Activated T-helper 1 cell treated with anti-CD3 and anti-CD28 coated beads, Interleukin-2, amount 50 U/mL, for 16 hours (primary cell): ENCODE measurements around the gene MCCC2.
A peak's percentile ranks its signal among the peaks of the same experiment; 100 is the strongest.
"Not testable (repeated sequence)": the region's sequence is repeated elsewhere in the genome, so short reads cannot be mapped to it uniquely, and the experiment has no call there.

ENCODE experiments used
- DNase-seq, 2 donors: peaks; one replicate each; pipeline ENCODE4 v3.0.0-alpha.2; 2020; ENCODE audit warnings: low read depth in 1 of 2, low spot score in 1 of 2

The MCCC2 gene

GRCh38 chr5:71586941-71587765, at the start of gene MCCC2:
Gene MCCC2 (plus strand): TSS chr5:71587340. CDS start chr5:71587426, 86 bp downstream.
- DNase-seq = peak; percentile 89 to 90

GRCh38 chr5:71537687-71538086, 49.5 kb upstream of the MCCC2 start:
- DNase-seq = no peak

GRCh38 chr5:71550885-71551284, 36.3 kb upstream of the MCCC2 start:
- not testable (repeated sequence) for DNase-seq

- not testable (repeated sequence) for DNase-seq
These were observed 35.6 kb upstream of the MCCC2 start for GRCh38 chr5:71551582-71551981.

- not testable (repeated sequence) for DNase-seq
These were observed 35.0 kb upstream of the MCCC2 start for GRCh38 chr5:71552026-71552749.

- no peak for DNase-seq
These were observed 24.0 kb upstream of the MCCC2 start for GRCh38 chr5:71563161-71563560.

GRCh38 chr5:71564895-71565294, 22.2 kb upstream of the MCCC2 start:
- DNase-seq = no peak

GRCh38 chr5:71569748-71570509, 17.2 kb upstream of the MCCC2 start:
- DNase-seq = no peak

- DNase-seq = not testable (repeated sequence)
These were observed 15.3 kb upstream of the MCCC2 start for GRCh38 chr5:71571811-71572210.

GRCh38 chr5:71573591-71573990, 13.5 kb upstream of the MCCC2 start:
- no peak for DNase-seq

GRCh38 chr5:71575588-71575987, 11.6 kb upstream of the MCCC2 start:
- not testable (repeated sequence) for DNase-seq

GRCh38 chr5:71576241-71576640, 10.9 kb upstream of the MCCC2 start:
- no peak for DNase-seq

- not testable (repeated sequence) for DNase-seq
These were observed 9.3 kb upstream of the MCCC2 start for GRCh38 chr5:71577839-71578238.

GRCh38 chr5:71582945-71583584, 4.1 kb upstream of the MCCC2 start:
- DNase-seq = no peak

GRCh38 chr5:71586052-71586940, 844 bp upstream of the MCCC2 start:
- no peak for DNase-seq

GRCh38 chr5:71587766-71588532, 809 bp downstream of the MCCC2 start:
- DNase-seq = no peak

- DNase-seq = no peak
These were observed 1.4 kb downstream of the MCCC2 start for GRCh38 chr5:71588533-71588885.

GRCh38 chr5:71589903-71590302, 2.8 kb downstream of the MCCC2 start:
- no peak for DNase-seq

- DNase-seq = no peak
These were observed 4.0 kb downstream of the MCCC2 start for GRCh38 chr5:71591100-71591499.
